ENCODE data around the gene TMEM248.

- no peak for TF ChIP-seq FOS (IDR thresholded peaks at IDR 0.05; ENCODE audit: borderline replicate concordance, insufficient read depth, low read length)
- TF ChIP-seq JUN (IDR thresholded peaks at IDR 0.05; ENCODE audit: borderline replicate concordance, insufficient read depth, insufficient read length, low read depth) = no peak
- TF ChIP-seq POLR2AphosphoS5 (IDR thresholded peaks at IDR 0.05; ENCODE audit: insufficient read depth, low read depth, low read length) = no peak
- no peak for TF ChIP-seq CTCF (IDR thresholded peaks at IDR 0.05; ENCODE audit: extremely low read depth in 1 of 2, insufficient read depth in 1 of 2, low read depth in 1 of 2, low read length in 2 of 2)
- no peak for TF ChIP-seq MAX (IDR thresholded peaks at IDR 0.05; ENCODE audit: insufficient read depth, insufficient read length)
- TF ChIP-seq EZH2 (IDR thresholded peaks at IDR 0.05; ENCODE audit: borderline replicate concordance, low read depth, low read length, severe bottlenecking) = no peak
- TF ChIP-seq POLR2A (IDR thresholded peaks at IDR 0.05; ENCODE audit: low read depth, low read length) = no peak
- no peak for TF ChIP-seq GATA2 (IDR thresholded peaks at IDR 0.05; ENCODE audit: insufficient read depth, insufficient read length, low read depth, low read length)
Observed at GRCh38 chr7:66929935-66930334, 8.9 kb downstream of the TMEM248 start.
